GM12864 (cell line): ENCODE measurements around the gene NOP53.
"Not testable (repeated sequence)": the region's sequence is repeated elsewhere in the genome, so short reads cannot be mapped to it uniquely, and the experiment has no call there.

ENCODE experiments used
- DNase-seq: peaks from one replicate; pipeline ENCODE4 v3.0.0-alpha.2; 2011; ENCODE audit warnings: low read depth
- H3K4me3 ChIP-seq: 2 replicates; pipeline ENCODE4 v1.5.1; 2011; ENCODE audit warnings: mild to moderate bottlenecking, low read depth, low read length, control low read depth
- TF ChIP-seq, protein P1 (sequence below): IDR thresholded peaks from 2 replicates; pipeline ENCODE4 v1.5.1; 2011; ENCODE audit warnings: low read depth, mild to moderate bottlenecking, moderate library complexity, low read length, control low read depth, inconsistent platforms; ENCODE audit errors: missing control alignments

Gene NOP53

GRCh38 chr19:47769534-47769933 is 24.2 kb downstream of the NOP53 start:
- TF ChIP-seq, protein P1, sequence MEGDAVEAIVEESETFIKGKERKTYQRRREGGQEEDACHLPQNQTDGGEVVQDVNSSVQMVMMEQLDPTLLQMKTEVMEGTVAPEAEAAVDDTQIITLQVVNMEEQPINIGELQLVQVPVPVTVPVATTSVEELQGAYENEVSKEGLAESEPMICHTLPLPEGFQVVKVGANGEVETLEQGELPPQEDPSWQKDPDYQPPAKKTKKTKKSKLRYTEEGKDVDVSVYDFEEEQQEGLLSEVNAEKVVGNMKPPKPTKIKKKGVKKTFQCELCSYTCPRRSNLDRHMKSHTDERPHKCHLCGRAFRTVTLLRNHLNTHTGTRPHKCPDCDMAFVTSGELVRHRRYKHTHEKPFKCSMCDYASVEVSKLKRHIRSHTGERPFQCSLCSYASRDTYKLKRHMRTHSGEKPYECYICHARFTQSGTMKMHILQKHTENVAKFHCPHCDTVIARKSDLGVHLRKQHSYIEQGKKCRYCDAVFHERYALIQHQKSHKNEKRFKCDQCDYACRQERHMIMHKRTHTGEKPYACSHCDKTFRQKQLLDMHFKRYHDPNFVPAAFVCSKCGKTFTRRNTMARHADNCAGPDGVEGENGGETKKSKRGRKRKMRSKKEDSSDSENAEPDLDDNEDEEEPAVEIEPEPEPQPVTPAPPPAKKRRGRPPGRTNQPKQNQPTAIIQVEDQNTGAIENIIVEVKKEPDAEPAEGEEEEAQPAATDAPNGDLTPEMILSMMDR = no peak
- DNase-seq = no peak
- no peak overlapping the region for H3K4me3 ChIP-seq

DNA sequence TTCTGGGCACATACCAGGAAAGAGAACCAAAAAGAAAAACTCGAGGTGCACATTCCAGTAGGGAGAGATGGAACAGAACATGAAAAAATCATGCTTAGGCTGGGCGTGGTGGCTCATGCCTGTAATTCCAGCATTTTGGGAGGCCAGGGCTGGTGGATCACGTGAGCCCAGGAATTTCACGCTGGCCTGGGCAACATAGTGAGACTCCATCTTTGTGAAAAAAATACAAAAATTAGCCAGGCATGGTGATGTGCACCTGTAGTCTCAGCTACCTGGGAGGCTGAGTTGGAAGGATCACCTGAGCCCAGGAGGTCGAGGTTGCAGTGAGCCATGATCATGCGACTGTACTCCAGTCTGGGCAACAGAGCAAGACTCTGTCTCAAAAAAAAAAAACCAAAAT is 25.9 kb downstream of the NOP53 start:
- H3K4me3 ChIP-seq, DNase-seq: not testable (repeated sequence)

- no peak overlapping the region for H3K4me3 ChIP-seq
- no peak for DNase-seq
- TF ChIP-seq, protein P1 = no peak
Measured at GRCh38 chr19:47776568-47776967, 31.2 kb downstream of the NOP53 start.

DNA sequence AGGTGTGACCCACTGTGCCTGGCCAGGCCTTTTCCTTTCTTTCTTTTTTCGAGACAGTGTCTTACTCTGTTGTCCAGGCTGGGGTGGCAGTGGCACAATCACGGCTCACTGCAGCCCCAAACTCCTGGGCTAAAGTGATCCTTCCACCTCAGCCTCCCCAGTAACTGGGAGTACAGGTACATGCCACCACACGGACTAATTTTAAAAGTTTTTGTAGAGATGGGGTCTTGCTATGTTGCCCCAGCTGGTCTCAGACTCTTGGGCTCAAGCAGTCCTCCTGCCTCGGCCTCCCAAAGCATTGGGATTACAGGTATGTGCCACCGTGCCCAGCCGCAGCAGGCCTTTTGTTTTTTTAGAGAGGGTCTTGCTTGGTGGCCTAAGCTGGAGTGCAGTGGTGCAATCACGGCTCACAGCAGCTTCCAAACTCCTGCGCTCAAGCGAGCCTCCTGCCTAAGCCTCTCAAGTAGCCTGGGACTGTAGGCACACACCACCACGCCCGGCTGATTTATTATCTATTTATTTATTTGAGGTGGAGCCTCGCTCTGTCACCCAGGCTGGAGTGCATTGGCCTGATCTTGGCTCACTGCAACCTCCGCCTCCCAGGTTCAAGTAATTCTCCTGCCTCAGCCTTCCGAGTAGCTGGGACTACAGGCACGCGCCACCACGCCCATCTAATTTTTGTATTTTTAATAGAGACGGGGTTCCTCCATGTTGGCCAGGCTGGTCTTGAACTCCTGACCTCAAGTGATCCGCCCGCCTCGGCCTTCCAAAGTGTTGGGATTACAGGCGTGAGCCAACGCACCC is 32.1 kb downstream of the NOP53 start:
- not testable (repeated sequence) for DNase-seq
- peak overlapping the region; percentile 75 for H3K4me3 ChIP-seq

DNA sequence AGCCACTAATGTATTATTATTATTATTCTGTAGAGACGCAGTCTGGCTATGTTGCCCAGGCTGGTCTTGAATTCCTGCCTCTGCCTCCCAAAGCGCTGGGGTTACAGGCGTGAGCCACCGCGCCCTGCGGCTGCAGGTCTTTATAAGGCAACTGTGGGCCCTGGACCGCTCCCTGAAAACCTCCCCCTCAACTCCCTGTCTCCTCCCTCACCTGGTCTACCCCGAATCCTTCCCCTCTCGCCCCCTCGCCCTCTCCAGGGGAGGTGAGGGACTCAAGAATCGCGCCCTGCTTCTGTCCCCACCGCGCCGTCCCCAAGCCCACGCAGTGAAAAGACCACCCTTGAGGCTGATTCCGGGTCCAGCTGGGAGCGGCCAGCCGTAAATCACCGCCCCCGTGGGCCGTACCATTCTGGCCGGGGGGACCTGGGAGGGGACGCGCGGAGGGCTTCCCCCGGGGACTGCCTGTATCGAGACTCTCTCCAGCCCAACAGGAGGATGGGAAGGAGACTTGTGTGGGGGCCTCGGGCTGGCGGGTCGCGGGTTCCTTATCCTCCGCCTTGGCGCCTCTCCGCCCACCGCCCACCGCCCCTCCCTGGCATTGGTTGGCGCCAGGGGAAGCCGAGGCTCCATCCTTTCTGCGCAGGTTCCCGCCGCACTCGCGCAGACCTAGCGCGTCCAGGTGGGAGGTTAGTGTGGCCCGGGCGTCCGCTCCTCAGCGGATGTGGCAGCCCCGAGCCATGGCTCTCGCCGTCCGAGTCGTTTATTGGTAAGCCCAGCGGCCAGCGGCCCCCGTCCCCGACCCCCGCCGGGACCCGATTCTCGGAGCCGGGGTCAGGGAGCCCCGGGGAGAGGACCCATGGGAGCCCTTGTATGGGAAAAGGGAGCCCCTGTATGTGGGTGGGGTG is 33.0 kb downstream of the NOP53 start, which contains the start of gene SELENOW:
Gene SELENOW, plus strand, starts transcription at position 655 of the 905 bp plus-strand sequence. Its CDS starts 83 bp downstream, at position 738.
- TF ChIP-seq, protein P1 = no peak
- peak within 1 kb of the TSS; percentile 75 for H3K4me3 ChIP-seq
- peak; percentile 50 for DNase-seq

DNA sequence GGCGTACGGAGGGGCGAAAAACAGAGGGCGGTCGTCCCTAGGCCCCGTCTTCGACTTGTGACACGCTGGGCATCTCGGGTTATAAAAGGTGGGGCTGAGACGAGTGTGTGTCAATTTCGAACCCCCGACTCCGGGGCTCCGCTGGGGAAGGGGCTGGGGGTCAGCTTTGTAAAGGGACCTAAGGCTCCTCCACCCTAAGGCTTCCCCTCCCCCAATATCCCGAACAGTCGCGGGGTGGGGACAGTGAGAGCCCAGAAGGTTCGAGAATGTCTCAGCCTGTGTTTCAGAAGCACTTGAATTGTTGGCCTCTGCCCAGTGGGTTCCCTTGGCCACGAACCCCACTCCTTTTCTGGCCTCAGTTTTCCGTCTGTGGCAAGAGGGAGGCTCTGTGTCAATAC is 33.6 kb downstream of the NOP53 start:
- no peak for DNase-seq
- TF ChIP-seq, protein P1 = no peak

DNA sequence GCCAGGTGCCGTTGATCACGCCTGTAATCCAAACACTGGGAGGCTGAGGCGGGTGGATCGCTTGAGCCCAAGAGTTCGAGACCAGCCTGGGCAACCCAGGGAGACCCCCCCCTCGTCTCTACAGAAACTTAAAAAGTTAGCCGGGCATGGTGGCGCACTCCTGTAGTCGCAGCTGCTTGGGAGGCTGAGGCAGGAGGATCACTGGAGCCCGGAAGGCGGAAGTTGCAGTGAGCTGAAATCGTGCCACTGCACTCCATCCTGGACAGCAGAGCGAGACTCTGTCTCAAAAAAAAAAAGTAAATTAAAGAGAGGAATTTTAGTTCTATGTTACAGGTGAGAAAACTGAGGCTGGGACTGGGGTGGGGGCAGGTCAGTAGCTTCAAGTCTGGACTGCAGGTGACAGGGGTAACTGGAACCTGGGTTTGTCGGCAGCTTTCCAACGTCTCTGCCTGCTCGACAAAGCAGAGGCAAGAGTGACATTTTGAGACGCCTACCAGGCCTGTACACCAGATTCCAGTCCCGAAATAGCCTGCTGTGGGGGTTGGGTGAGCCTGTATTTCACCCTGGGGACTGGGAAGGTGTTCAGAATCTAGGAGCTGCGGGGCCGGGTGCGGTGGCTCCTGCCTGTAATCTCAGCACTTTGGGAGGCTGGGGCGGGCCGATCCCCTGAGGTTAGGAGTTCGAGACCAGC is 34.3 kb downstream of the NOP53 start:
- peak overlapping the region; percentile 75 for H3K4me3 ChIP-seq
- TF ChIP-seq, protein P1 = no peak
- DNase-seq = no peak

More for the DNA sequence above, 33.6 kb downstream of the NOP53 start:
- H3K4me3 ChIP-seq = peak overlapping the region; percentile 75
